Measurements from ENCODE around the gene ZNF341.
"Not testable (repeated sequence)": the region's sequence is repeated elsewhere in the genome, so short reads cannot be mapped to it uniquely, and the experiment has no call there.

The ZNF341 gene

GRCh38 chr20:33731693-33732165 is at the start of gene ZNF341:
TSS of gene ZNF341 (plus strand) at chr20:33731996. CDS start at chr20:33732022, 26 bp downstream.
- FAIRE-seq (no peak), DNase-seq (ENCODE audit: extremely low spot score, insufficient read length, low read depth) (no peak)

- FAIRE-seq (no peak), DNase-seq (ENCODE audit: extremely low spot score, insufficient read length, low read depth) (no peak)
Measured at GRCh38 chr20:33684533-33685327, 47.1 kb upstream of the ZNF341 start.

- DNase-seq (ENCODE audit: extremely low spot score, insufficient read length, low read depth) (no peak), FAIRE-seq (peak; percentile 81)
Measured at GRCh38 chr20:33685328-33686099, 46.3 kb upstream of the ZNF341 start.

- FAIRE-seq = peak; percentile 85
- DNase-seq (ENCODE audit: extremely low spot score, insufficient read length, low read depth) = peak; percentile 97
Measured at GRCh38 chr20:33686100-33686983, 45.5 kb upstream of the ZNF341 start, which contains the start of gene E2F1. TSS of gene E2F1 (minus strand) at chr20:33686385. CDS start at chr20:33686264, 121 bp downstream.

- DNase-seq (ENCODE audit: extremely low spot score, insufficient read length, low read depth) = no peak
- no peak for FAIRE-seq
Measured at GRCh38 chr20:33686984-33687366, 44.8 kb upstream of the ZNF341 start.

- DNase-seq (ENCODE audit: extremely low spot score, insufficient read length, low read depth) (no peak), FAIRE-seq (no peak)
Measured at GRCh38 chr20:33687370-33687915, 44.4 kb upstream of the ZNF341 start.

GRCh38 chr20:33687993-33688937 is 43.5 kb upstream of the ZNF341 start:
- FAIRE-seq = no peak
- DNase-seq (ENCODE audit: extremely low spot score, insufficient read length, low read depth) = no peak

GRCh38 chr20:33688938-33689424 is 42.8 kb upstream of the ZNF341 start:
- FAIRE-seq = no peak
- DNase-seq (ENCODE audit: extremely low spot score, insufficient read length, low read depth) = no peak

- DNase-seq (ENCODE audit: extremely low spot score, insufficient read length, low read depth) = no peak
- FAIRE-seq = no peak
Measured at GRCh38 chr20:33689493-33689892, 42.3 kb upstream of the ZNF341 start.

- FAIRE-seq (no peak), DNase-seq (ENCODE audit: extremely low spot score, insufficient read length, low read depth) (no peak)
Measured at GRCh38 chr20:33689973-33690372, 41.8 kb upstream of the ZNF341 start.

- FAIRE-seq = no peak
- no peak for DNase-seq (ENCODE audit: extremely low spot score, insufficient read length, low read depth)
Measured at GRCh38 chr20:33693289-33693688, 38.5 kb upstream of the ZNF341 start.

- DNase-seq (ENCODE audit: extremely low spot score, insufficient read length, low read depth) (no peak), FAIRE-seq (no peak)
Measured at GRCh38 chr20:33693741-33694638, 37.8 kb upstream of the ZNF341 start.

GRCh38 chr20:33694639-33695012 is 37.2 kb upstream of the ZNF341 start:
- DNase-seq (ENCODE audit: extremely low spot score, insufficient read length, low read depth) (no peak), FAIRE-seq (no peak)

- DNase-seq (ENCODE audit: extremely low spot score, insufficient read length, low read depth) = no peak
- FAIRE-seq = no peak
Measured at GRCh38 chr20:33696448-33696847, 35.3 kb upstream of the ZNF341 start.

- FAIRE-seq = no peak
- no peak for DNase-seq (ENCODE audit: extremely low spot score, insufficient read length, low read depth)
Measured at GRCh38 chr20:33697129-33697528, 34.7 kb upstream of the ZNF341 start.

GRCh38 chr20:33698966-33699365 is 32.8 kb upstream of the ZNF341 start:
- FAIRE-seq; DNase-seq (ENCODE audit: extremely low spot score, insufficient read length, low read depth): not testable (repeated sequence)

GRCh38 chr20:33700696-33701441 is 30.9 kb upstream of the ZNF341 start:
- not testable (repeated sequence) for FAIRE-seq; DNase-seq (ENCODE audit: extremely low spot score, insufficient read length, low read depth)

All from GM18507 (cell line).